WTC11 (cell line): Measurements from ENCODE around the gene SLC38A6. TPM values are rescaled to one million over a fixed set of nuclear protein-coding genes. Genes with fewer than 3 reads are reported as not detected.

Experiments used
- ATF1 ChIP-seq: sonication (generic); formaldehyde crosslinking; IDR thresholded peaks from 2 replicates; pipeline ENCODE4 v1.8.1; 2023; ENCODE audit warnings: mild to moderate bottlenecking, moderate library complexity, missing genetic modification reagents
- CDX4 ChIP-seq: fragments of 250-450 bp; sonication (Bioruptor Pico); IDR thresholded peaks from 2 replicates; pipeline ENCODE4 v1.9.0; 2021; ENCODE audit warnings: moderate library complexity, mild to moderate bottlenecking, inconsistent platforms, borderline replicate concordance
- CREB1 ChIP-seq: sonication (generic); formaldehyde crosslinking; IDR thresholded peaks from 2 replicates; pipeline ENCODE4 v1.8.0; 2023; ENCODE audit warnings: mild to moderate bottlenecking, missing genetic modification reagents
- CREM ChIP-seq: sonication (generic); formaldehyde crosslinking; IDR thresholded peaks from 2 replicates; pipeline ENCODE4 v1.8.1; 2022; ENCODE audit warnings: mild to moderate bottlenecking, missing genetic modification reagents, moderate library complexity
- FOXK1 ChIP-seq: sonication (generic); formaldehyde crosslinking; IDR thresholded peaks from 2 replicates; pipeline ENCODE4 v1.8.0; 2022; ENCODE audit warnings: mild to moderate bottlenecking, moderate library complexity, missing genetic modification reagents
- FOXP1 ChIP-seq: sonication (generic); formaldehyde crosslinking; IDR thresholded peaks from 2 replicates; pipeline ENCODE4 v1.8.0; 2022; ENCODE audit warnings: missing genetic modification reagents, mild to moderate bottlenecking, moderate library complexity, borderline replicate concordance
- GABPB1 ChIP-seq: sonication (generic); formaldehyde crosslinking; IDR thresholded peaks from 2 replicates; pipeline ENCODE4 v1.8.1; 2023; ENCODE audit warnings: mild to moderate bottlenecking, missing genetic modification reagents
- GTF2I ChIP-seq: fragments of 250-450 bp; sonication (Bioruptor Pico); conservative IDR thresholded peaks from 2 replicates; pipeline ENCODE4 v1.4.0; 2021; ENCODE audit warnings: mild to moderate bottlenecking
- KAT7 ChIP-seq: sonication (generic); formaldehyde crosslinking; IDR thresholded peaks from 2 replicates; pipeline ENCODE4 v1.8.1; 2023; ENCODE audit warnings: missing genetic modification reagents, mild to moderate bottlenecking, borderline replicate concordance
- NR2C2 ChIP-seq: sonication (generic); formaldehyde crosslinking; IDR thresholded peaks from 2 replicates; pipeline ENCODE4 v1.8.0; 2022; ENCODE audit warnings: mild to moderate bottlenecking, missing genetic modification reagents
- SP1 ChIP-seq: sonication (generic); formaldehyde crosslinking; conservative IDR thresholded peaks from 2 replicates; pipeline ENCODE4 v1.8.1; 2022; ENCODE audit warnings: missing genetic modification reagents
- TEAD1 ChIP-seq: sonication (generic); formaldehyde crosslinking; IDR thresholded peaks from 2 replicates; pipeline ENCODE4 v1.8.0; 2022; ENCODE audit warnings: mild to moderate bottlenecking, missing genetic modification reagents
- TEAD4 ChIP-seq: sonication (generic); formaldehyde crosslinking; IDR thresholded peaks from 2 replicates; pipeline ENCODE4 v1.8.0; 2022; ENCODE audit warnings: mild to moderate bottlenecking, missing genetic modification reagents
- TP53 ChIP-seq: sonication (generic); formaldehyde crosslinking; IDR thresholded peaks from 2 replicates; pipeline ENCODE4 v1.8.1; 2023; ENCODE audit warnings: mild to moderate bottlenecking, missing genetic modification reagents
- USF2 ChIP-seq: sonication (generic); formaldehyde crosslinking; IDR thresholded peaks from 2 replicates; pipeline ENCODE4 v1.8.1; 2023; ENCODE audit warnings: mild to moderate bottlenecking, missing genetic modification reagents, moderate library complexity
- ZBTB21 ChIP-seq: sonication (generic); formaldehyde crosslinking; IDR thresholded peaks from 2 replicates; pipeline ENCODE4 v1.8.1; 2023; ENCODE audit warnings: mild to moderate bottlenecking, missing genetic modification reagents, borderline replicate concordance
- ZNF219 ChIP-seq: sonication (generic); formaldehyde crosslinking; IDR thresholded peaks from 2 replicates; pipeline ENCODE4 v1.8.0; 2023; ENCODE audit warnings: missing genetic modification reagents, mild to moderate bottlenecking, borderline replicate concordance
- ZNF232 ChIP-seq: sonication (generic); formaldehyde crosslinking; IDR thresholded peaks from 2 replicates; pipeline ENCODE4 v1.8.0; 2022; ENCODE audit warnings: mild to moderate bottlenecking, missing genetic modification reagents
- ZNF281 ChIP-seq: sonication (generic); formaldehyde crosslinking; IDR thresholded peaks from 2 replicates; pipeline ENCODE4 v1.8.0; 2023; ENCODE audit warnings: mild to moderate bottlenecking, missing genetic modification reagents
- ZNF317 ChIP-seq: sonication (generic); formaldehyde crosslinking; IDR thresholded peaks from 2 replicates; pipeline ENCODE4 v1.8.1; 2023; ENCODE audit warnings: low read depth, mild to moderate bottlenecking, moderate library complexity, missing genetic modification reagents, borderline replicate concordance
- total RNA-seq: library from RNA; stranded (reverse); gene quantifications from 3 replicates; pipeline ENCODE4 v1.2.3, GENCODE V29; 2021
- TF ChIP-seq, protein P1 (sequence below): fragments of 250-450 bp; sonication (Bioruptor Pico); IDR thresholded peaks from 2 replicates; pipeline ENCODE4 v1.9.0; 2021; ENCODE audit warnings: mild to moderate bottlenecking
- TF ChIP-seq, protein P2 (sequence below): sonication (generic); formaldehyde crosslinking; IDR thresholded peaks from 2 replicates; pipeline ENCODE4 v1.8.0; 2022; ENCODE audit warnings: mild to moderate bottlenecking, missing genetic modification reagents
- TF ChIP-seq, protein P3 (sequence below): sonication (generic); formaldehyde crosslinking; IDR thresholded peaks from 2 replicates; pipeline ENCODE4 v1.8.1; 2022; ENCODE audit warnings: mild to moderate bottlenecking, moderate library complexity, missing genetic modification reagents

SLC38A6 gene
- total RNA-seq, 1 experiment from 2014 or later: 8.7 TPM

DNA sequence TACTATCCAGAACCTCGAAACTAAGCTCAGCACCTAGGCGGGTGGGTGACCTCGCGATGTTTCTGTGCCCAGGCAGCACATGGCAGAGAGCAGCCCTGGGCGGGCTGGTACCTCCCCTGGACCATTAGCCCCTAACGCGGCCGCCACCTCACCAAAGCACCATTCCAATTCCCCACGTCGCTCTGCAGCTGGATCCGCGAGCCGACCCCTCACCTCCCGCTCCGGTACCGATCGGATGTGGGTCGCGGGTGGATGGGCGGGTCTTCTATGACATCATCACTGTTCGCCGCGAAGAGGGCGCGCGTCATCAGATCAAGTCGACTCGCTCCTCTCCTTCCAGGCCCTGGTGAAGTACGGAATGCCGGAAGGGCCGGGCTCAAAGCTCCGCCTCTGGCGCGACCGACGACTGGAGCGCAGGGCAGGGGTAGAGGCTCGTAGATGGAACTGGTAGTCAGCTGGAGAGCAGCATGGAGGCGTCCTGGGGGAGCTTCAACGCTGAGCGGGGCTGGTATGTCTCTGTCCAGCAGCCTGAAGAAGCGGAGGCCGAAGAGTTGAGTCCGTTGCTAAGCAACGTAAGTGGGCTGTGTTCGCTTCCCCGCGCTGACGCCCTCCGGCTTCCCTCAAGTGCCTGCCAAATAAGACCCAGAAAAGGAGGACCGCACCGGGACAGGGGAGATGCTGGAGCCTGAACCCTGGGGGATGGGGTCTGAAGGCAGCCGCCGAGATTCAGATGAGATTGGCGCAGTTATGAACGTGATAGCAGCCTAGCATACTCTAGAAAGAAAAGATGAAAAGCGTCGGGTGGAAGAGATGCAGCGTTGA, at the start of gene SLC38A6, which contains the start of gene TRMT5 (continued):
- TF ChIP-seq, protein P1, sequence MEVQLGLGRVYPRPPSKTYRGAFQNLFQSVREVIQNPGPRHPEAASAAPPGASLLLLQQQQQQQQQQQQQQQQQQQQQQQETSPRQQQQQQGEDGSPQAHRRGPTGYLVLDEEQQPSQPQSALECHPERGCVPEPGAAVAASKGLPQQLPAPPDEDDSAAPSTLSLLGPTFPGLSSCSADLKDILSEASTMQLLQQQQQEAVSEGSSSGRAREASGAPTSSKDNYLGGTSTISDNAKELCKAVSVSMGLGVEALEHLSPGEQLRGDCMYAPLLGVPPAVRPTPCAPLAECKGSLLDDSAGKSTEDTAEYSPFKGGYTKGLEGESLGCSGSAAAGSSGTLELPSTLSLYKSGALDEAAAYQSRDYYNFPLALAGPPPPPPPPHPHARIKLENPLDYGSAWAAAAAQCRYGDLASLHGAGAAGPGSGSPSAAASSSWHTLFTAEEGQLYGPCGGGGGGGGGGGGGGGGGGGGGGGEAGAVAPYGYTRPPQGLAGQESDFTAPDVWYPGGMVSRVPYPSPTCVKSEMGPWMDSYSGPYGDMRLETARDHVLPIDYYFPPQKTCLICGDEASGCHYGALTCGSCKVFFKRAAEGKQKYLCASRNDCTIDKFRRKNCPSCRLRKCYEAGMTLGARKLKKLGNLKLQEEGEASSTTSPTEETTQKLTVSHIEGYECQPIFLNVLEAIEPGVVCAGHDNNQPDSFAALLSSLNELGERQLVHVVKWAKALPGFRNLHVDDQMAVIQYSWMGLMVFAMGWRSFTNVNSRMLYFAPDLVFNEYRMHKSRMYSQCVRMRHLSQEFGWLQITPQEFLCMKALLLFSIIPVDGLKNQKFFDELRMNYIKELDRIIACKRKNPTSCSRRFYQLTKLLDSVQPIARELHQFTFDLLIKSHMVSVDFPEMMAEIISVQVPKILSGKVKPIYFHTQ (CRISPR knock-in tag): no peak
- 0 out of 2 replicates have a peak, but pooled peaks have one; percentile 31 for TF ChIP-seq TP53 (CRISPR knock-in tag)
- TF ChIP-seq FOXP1 (CRISPR knock-in tag): peak; percentile 82; the same call in 1 of the 2 replicates
- 0 out of 2 replicates have a peak, but pooled peaks have one; percentile 14 for TF ChIP-seq ZNF281 (CRISPR knock-in tag)
- TF ChIP-seq FOXK1: peak; percentile 82
- no peak for TF ChIP-seq CDX4 (CRISPR knock-in tag)
- peak; percentile 85 for TF ChIP-seq CREB1
- TF ChIP-seq SP1 (CRISPR knock-in tag): peak; percentile 98
- peak; percentile 89; the same call in 1 of the 2 replicates for TF ChIP-seq ATF1
- 0 out of 2 replicates have a peak, but pooled peaks have one; percentile 57 for TF ChIP-seq ZNF232
- no peak for TF ChIP-seq GTF2I (CRISPR knock-in tag)
- peak; percentile 52; the same call in 1 of the 2 replicates for TF ChIP-seq USF2 (CRISPR knock-in tag)
- TF ChIP-seq TEAD1 (CRISPR knock-in tag): peak; percentile 58
- TF ChIP-seq CREM (CRISPR knock-in tag): peak; percentile 99
- TF ChIP-seq, protein P2, sequence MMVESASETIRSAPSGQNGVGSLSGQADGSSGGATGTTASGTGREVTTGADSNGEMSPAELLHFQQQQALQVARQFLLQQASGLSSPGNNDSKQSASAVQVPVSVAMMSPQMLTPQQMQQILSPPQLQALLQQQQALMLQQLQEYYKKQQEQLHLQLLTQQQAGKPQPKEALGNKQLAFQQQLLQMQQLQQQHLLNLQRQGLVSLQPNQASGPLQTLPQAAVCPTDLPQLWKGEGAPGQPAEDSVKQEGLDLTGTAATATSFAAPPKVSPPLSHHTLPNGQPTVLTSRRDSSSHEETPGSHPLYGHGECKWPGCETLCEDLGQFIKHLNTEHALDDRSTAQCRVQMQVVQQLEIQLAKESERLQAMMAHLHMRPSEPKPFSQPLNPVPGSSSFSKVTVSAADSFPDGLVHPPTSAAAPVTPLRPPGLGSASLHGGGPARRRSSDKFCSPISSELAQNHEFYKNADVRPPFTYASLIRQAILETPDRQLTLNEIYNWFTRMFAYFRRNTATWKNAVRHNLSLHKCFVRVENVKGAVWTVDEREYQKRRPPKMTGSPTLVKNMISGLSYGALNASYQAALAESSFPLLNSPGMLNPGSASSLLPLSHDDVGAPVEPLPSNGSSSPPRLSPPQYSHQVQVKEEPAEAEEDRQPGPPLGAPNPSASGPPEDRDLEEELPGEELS (CRISPR knock-in tag): peak; percentile 23; the same call in 1 of the 2 replicates
- no peak for TF ChIP-seq KAT7
- TF ChIP-seq ZNF219: no peak
- TF ChIP-seq, protein P3, sequence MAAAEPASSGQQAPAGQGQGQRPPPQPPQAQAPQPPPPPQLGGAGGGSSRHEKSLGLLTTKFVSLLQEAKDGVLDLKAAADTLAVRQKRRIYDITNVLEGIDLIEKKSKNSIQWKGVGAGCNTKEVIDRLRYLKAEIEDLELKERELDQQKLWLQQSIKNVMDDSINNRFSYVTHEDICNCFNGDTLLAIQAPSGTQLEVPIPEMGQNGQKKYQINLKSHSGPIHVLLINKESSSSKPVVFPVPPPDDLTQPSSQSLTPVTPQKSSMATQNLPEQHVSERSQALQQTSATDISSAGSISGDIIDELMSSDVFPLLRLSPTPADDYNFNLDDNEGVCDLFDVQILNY (CRISPR knock-in tag): 0 out of 2 replicates have a peak, but pooled peaks have one; percentile 43
- no peak for TF ChIP-seq TEAD4 (CRISPR knock-in tag)
- peak; percentile 100 for TF ChIP-seq ZNF317 (CRISPR knock-in tag)
- peak; percentile 61; the same call in 1 of the 2 replicates for TF ChIP-seq GABPB1 (CRISPR knock-in tag)
- no peak for TF ChIP-seq NR2C2 (CRISPR knock-in tag)
- peak; percentile 91 for TF ChIP-seq ZBTB21 (CRISPR knock-in tag)
